ENCODE measurements around the gene SLC1A4.
"Not testable (repeated sequence)": the region's sequence is repeated elsewhere in the genome, so short reads cannot be mapped to it uniquely, and the experiment has no call there.

The SLC1A4 gene

DNA sequence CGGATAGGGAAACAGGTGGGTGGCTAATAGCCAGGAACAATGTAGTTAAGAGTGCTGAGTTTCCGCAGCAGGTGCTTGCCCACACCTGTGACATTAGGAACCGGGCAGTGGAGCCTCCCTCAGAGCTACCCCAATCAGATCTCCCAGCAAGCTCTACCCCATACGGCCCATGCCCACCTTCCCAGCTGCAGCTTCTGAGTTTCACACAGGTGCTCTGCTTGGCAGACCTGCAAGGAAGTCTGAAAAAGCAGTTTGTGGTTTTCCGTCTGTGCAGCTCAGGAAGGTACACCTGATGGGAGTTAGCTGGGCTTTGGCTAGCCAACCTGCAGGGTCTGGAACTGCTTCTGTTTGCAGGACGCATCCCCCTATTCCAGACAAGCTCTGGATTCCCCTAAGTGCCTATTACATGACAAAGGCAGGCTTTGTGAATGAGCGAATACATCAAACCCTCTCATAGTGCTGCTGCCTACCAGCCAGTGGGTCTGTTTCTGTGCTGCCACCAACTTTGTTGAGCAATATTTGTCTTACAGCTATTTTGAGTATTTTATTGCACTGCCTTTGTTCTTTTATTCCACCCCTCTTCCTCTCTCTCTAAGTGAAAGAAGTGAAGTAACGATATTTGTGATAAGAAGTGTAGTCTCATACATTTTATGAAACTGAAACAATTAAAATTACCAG lies 42.3 kb downstream of the SLC1A4 start:
- Histone ChIP-seq H3K9ac (ENCODE audit: low read length) (no peak overlapping the region), H3K23ac (ENCODE audit: low read length) (no peak overlapping the region), H2BK120ac (ENCODE audit: low read depth, low read length) (no peak overlapping the region), H3K27ac (ENCODE audit: low read depth, low read length) (no peak overlapping the region), H3K4me1 (ENCODE audit: control insufficient read depth, low read depth, low read length) (no peaks in the 10 kb centered on the region), H3K4me2 (ENCODE audit: low read length) (no peak overlapping the region), H4K5ac (ENCODE audit: low read length) (no peak overlapping the region), H3K79me2 (ENCODE audit: control insufficient read depth, insufficient read depth, low read length) (no peaks in the 10 kb centered on the region), H2AK5ac (ENCODE audit: low read length) (no peak overlapping the region), H3K4me3 (ENCODE audit: low read length) (no peak overlapping the region), H2BK5ac (ENCODE audit: low read length) (no peak overlapping the region), H3K18ac (ENCODE audit: low read length) (no peak overlapping the region), H3K27me3 (ENCODE audit: insufficient read depth, low read length, poor library complexity) (no peaks in the 10 kb centered on the region), H3K36me3 (ENCODE audit: control insufficient read depth, insufficient read depth, low read length) (no peaks in the 10 kb centered on the region), H3K79me1 (ENCODE audit: low read length) (no peaks in the 10 kb centered on the region), H2BK15ac (replicated peaks; ENCODE audit: low read depth) (no peak overlapping the region), H3K4ac (ENCODE audit: low read depth, low read length) (no peak overlapping the region), H4K8ac (ENCODE audit: low read depth, low read length) (no peak overlapping the region), H3K56ac (ENCODE audit: low read length) (no peak overlapping the region)
- no peak for DNase-seq
- WGBS (ENCODE audit: extremely low coverage, insufficient coverage, low lambda C conversion rate) = no CpG with 5 or more reads among the region's 8 CpGs

- Histone ChIP-seq H3K4me2 (ENCODE audit: low read length) (no peak overlapping the region), H2AK5ac (ENCODE audit: low read length) (no peak overlapping the region), H2BK15ac (replicated peaks; ENCODE audit: low read depth) (no peak overlapping the region), H3K27ac (ENCODE audit: low read depth, low read length) (no peak overlapping the region), H3K79me2 (ENCODE audit: control insufficient read depth, insufficient read depth, low read length) (no peaks in the 10 kb centered on the region), H4K5ac (ENCODE audit: low read length) (no peak overlapping the region), H2BK5ac (ENCODE audit: low read length) (no peak overlapping the region), H3K4me3 (ENCODE audit: low read length) (no peak overlapping the region), H4K8ac (ENCODE audit: low read depth, low read length) (no peak overlapping the region), H3K27me3 (ENCODE audit: insufficient read depth, low read length, poor library complexity) (no peaks in the 10 kb centered on the region), H3K79me1 (ENCODE audit: low read length) (no peaks in the 10 kb centered on the region), H3K4me1 (ENCODE audit: control insufficient read depth, low read depth, low read length) (no peaks in the 10 kb centered on the region), H3K18ac (ENCODE audit: low read length) (no peak overlapping the region), H3K23ac (ENCODE audit: low read length) (no peak overlapping the region), H3K4ac (ENCODE audit: low read depth, low read length) (no peak overlapping the region), H3K36me3 (ENCODE audit: control insufficient read depth, insufficient read depth, low read length) (no peaks in the 10 kb centered on the region), H3K9ac (ENCODE audit: low read length) (no peak overlapping the region), H2BK120ac (ENCODE audit: low read depth, low read length) (no peak overlapping the region), H3K56ac (ENCODE audit: low read length) (no peak overlapping the region)
- DNase-seq = no peak
- WGBS (ENCODE audit: extremely low coverage, insufficient coverage, low lambda C conversion rate) = no CpG with 5 or more reads among the region's 13 CpGs
These were observed 43.1 kb downstream of the SLC1A4 start for GRCh38 chr2:65032019-65032975.

DNA sequence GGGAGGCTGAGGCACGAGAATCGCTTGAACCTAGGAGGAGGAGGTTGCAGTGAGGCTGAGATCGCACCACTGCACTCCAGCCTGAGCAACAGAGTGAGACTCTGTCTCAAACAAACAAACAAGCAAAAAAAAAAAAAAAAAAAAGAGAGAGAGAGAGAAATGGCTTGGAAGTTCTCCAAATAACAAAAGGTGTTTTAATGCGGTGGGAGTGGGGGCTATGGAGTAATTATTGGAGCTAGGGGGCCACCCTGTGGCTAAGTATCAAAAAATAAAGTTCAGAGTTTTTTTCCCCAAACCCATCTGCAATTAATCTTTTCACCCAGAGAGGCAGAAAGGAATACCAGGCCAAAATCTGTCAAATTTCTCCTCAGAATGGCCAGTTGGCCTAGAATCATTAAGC lies 44.0 kb downstream of the SLC1A4 start:
- H2BK120ac ChIP-seq (ENCODE audit: low read depth, low read length) = no peak overlapping the region
- no peak overlapping the region for H3K56ac ChIP-seq (ENCODE audit: low read length)
- no peaks in the 10 kb centered on the region for H3K27me3 ChIP-seq (ENCODE audit: insufficient read depth, low read length, poor library complexity)
- H3K4me2 ChIP-seq (ENCODE audit: low read length) = no peak overlapping the region
- no peak overlapping the region for H3K27ac ChIP-seq (ENCODE audit: low read depth, low read length)
- H3K4me3 ChIP-seq (ENCODE audit: low read length) = no peak overlapping the region
- no peaks in the 10 kb centered on the region for H3K4me1 ChIP-seq (ENCODE audit: control insufficient read depth, low read depth, low read length)
- no peak overlapping the region for H2BK15ac ChIP-seq (replicated peaks; ENCODE audit: low read depth)
- H3K9ac ChIP-seq (ENCODE audit: low read length) = no peak overlapping the region
- no peaks in the 10 kb centered on the region for H3K79me1 ChIP-seq (ENCODE audit: low read length)
- no peaks in the 10 kb centered on the region for H3K79me2 ChIP-seq (ENCODE audit: control insufficient read depth, insufficient read depth, low read length)
- WGBS (ENCODE audit: extremely low coverage, insufficient coverage, low lambda C conversion rate) = no CpG with 5 or more reads among the region's 4 CpGs
- H3K36me3 ChIP-seq (ENCODE audit: control insufficient read depth, insufficient read depth, low read length) = no peaks in the 10 kb centered on the region
- no peak overlapping the region for H3K23ac ChIP-seq (ENCODE audit: low read length)
- no peak overlapping the region for H4K5ac ChIP-seq (ENCODE audit: low read length)
- no peak overlapping the region for H2BK5ac ChIP-seq (ENCODE audit: low read length)
- no peak overlapping the region for H4K8ac ChIP-seq (ENCODE audit: low read depth, low read length)
- H2AK5ac ChIP-seq (ENCODE audit: low read length) = no peak overlapping the region
- no peak overlapping the region for H3K4ac ChIP-seq (ENCODE audit: low read depth, low read length)
- DNase-seq = peak; percentile 47
- no peak overlapping the region for H3K18ac ChIP-seq (ENCODE audit: low read length)

DNA sequence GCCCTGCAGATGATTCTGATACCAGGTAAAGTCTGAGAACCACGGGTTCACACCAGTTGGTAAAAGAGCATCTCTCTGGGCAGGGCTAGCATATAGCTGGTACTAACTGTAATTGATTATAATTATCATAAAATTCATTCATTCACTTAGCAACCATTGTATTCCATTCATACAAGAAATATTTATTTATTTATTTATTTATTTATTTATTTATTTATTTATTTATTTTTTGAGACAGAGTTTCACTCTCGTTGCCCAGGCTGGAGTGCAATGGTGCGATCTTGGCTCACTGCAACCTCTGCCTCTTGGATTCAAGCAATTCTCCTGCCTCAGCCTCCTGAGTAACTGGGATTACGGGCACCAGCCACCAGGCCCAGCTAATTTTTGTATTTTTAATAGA lies 44.5 kb downstream of the SLC1A4 start:
- not testable (repeated sequence) for H3K4me1 ChIP-seq (ENCODE audit: control insufficient read depth, low read depth, low read length); H2AK5ac ChIP-seq (ENCODE audit: low read length); H3K4me2 ChIP-seq (ENCODE audit: low read length); H2BK120ac ChIP-seq (ENCODE audit: low read depth, low read length); H2BK15ac ChIP-seq (replicated peaks; ENCODE audit: low read depth); H3K56ac ChIP-seq (ENCODE audit: low read length); H3K79me2 ChIP-seq (ENCODE audit: control insufficient read depth, insufficient read depth, low read length); H3K4me3 ChIP-seq (ENCODE audit: low read length); H4K8ac ChIP-seq (ENCODE audit: low read depth, low read length); H3K27me3 ChIP-seq (ENCODE audit: insufficient read depth, low read length, poor library complexity); H3K36me3 ChIP-seq (ENCODE audit: control insufficient read depth, insufficient read depth, low read length); H3K79me1 ChIP-seq (ENCODE audit: low read length); H3K27ac ChIP-seq (ENCODE audit: low read depth, low read length); H3K18ac ChIP-seq (ENCODE audit: low read length); H4K5ac ChIP-seq (ENCODE audit: low read length); DNase-seq; H3K4ac ChIP-seq (ENCODE audit: low read depth, low read length); H3K23ac ChIP-seq (ENCODE audit: low read length); H2BK5ac ChIP-seq (ENCODE audit: low read length); H3K9ac ChIP-seq (ENCODE audit: low read length)
- WGBS (ENCODE audit: extremely low coverage, insufficient coverage, low lambda C conversion rate) = no CpG with 5 or more reads among the region's 4 CpGs

- no peak for DNase-seq
- H4K8ac ChIP-seq (ENCODE audit: low read depth, low read length) = no peak overlapping the region
- H3K79me2 ChIP-seq (ENCODE audit: control insufficient read depth, insufficient read depth, low read length) = no peaks in the 10 kb centered on the region
- no peak overlapping the region for H3K4me2 ChIP-seq (ENCODE audit: low read length)
- H2AK5ac ChIP-seq (ENCODE audit: low read length) = no peak overlapping the region
- no peaks in the 10 kb centered on the region for H3K79me1 ChIP-seq (ENCODE audit: low read length)
- no peak overlapping the region for H4K5ac ChIP-seq (ENCODE audit: low read length)
- H3K27ac ChIP-seq (ENCODE audit: low read depth, low read length) = no peak overlapping the region
- H2BK120ac ChIP-seq (ENCODE audit: low read depth, low read length) = no peak overlapping the region
- no peak overlapping the region for H3K18ac ChIP-seq (ENCODE audit: low read length)
- no peaks in the 10 kb centered on the region for H3K4me1 ChIP-seq (ENCODE audit: control insufficient read depth, low read depth, low read length)
- H3K27me3 ChIP-seq (ENCODE audit: insufficient read depth, low read length, poor library complexity) = no peaks in the 10 kb centered on the region
- H3K4me3 ChIP-seq (ENCODE audit: low read length) = no peak overlapping the region
- no CpG with 5 or more reads among the region's 6 CpGs for WGBS (ENCODE audit: extremely low coverage, insufficient coverage, low lambda C conversion rate)
- no peak overlapping the region for H3K4ac ChIP-seq (ENCODE audit: low read depth, low read length)
- no peak overlapping the region for H2BK5ac ChIP-seq (ENCODE audit: low read length)
- no peak overlapping the region for H3K56ac ChIP-seq (ENCODE audit: low read length)
- no peak overlapping the region for H2BK15ac ChIP-seq (replicated peaks; ENCODE audit: low read depth)
- H3K9ac ChIP-seq (ENCODE audit: low read length) = no peak overlapping the region
- H3K36me3 ChIP-seq (ENCODE audit: control insufficient read depth, insufficient read depth, low read length) = no peaks in the 10 kb centered on the region
- no peak overlapping the region for H3K23ac ChIP-seq (ENCODE audit: low read length)
These were observed 46.2 kb downstream of the SLC1A4 start for GRCh38 chr2:65035351-65035943.

Data from mesendoderm (in vitro differentiated cells).